Sigmoid colon (tissue), 4 donors: ENCODE results near the gene ZNG1A.
"Not testable (repeated sequence)": the region's sequence is repeated elsewhere in the genome, so short reads cannot be mapped to it uniquely, and the experiment has no call there.

Source experiments
- CTCF ChIP-seq, 4 experiments: fragments of 450-650 bp in 3 of 4; fragments of 200-600 bp in 1 of 4; IDR thresholded peaks; one replicate each; pipeline ENCODE4 v1.5.1; 2016 to 2019; ENCODE audit warnings: antibody characterized with exemption in 4 of 4, mild to moderate bottlenecking in 3 of 4, moderate library complexity in 2 of 4
- EP300 ChIP-seq, 4 donors: sonication (generic); formaldehyde crosslinking; IDR thresholded peaks; one replicate each; pipeline ENCODE4 v1.6.1; 2017; ENCODE audit warnings: antibody characterized with exemption in 4 of 4
- POLR2A ChIP-seq, 2 donors: fragments of 450-650 bp; IDR thresholded peaks; one replicate each; pipeline ENCODE4 v1.6.1; 2016; ENCODE audit warnings: antibody characterized with exemption in 2 of 2, mild to moderate bottlenecking in 2 of 2, moderate library complexity in 2 of 2
- POLR2AphosphoS5 ChIP-seq, 4 donors: sonication (generic); formaldehyde crosslinking; IDR thresholded peaks; one replicate each; pipeline ENCODE4 v1.6.1; 2017; ENCODE audit warnings: antibody characterized with exemption in 4 of 4

- TF ChIP-seq CTCF, POLR2A, POLR2AphosphoS5, EP300 (IDR thresholded peaks at IDR 0.05): not testable (repeated sequence)
Observed at GRCh38 chr9:78333-78732, 100.5 kb downstream of the ZNG1A start.
